TTC549 (cell line): ENCODE results near the gene GTF3C1.

Source experiments
- FAIRE-seq: peaks from 2 replicates; lab custom pipeline; 2012; peaks lifted over from hg19 to GRCh38; lab: Jason Lieb, UNC

GTF3C1 gene

GRCh38 chr16:27515874-27516353 lies 33.8 kb downstream of the GTF3C1 start:
- no peak for FAIRE-seq

DNA sequence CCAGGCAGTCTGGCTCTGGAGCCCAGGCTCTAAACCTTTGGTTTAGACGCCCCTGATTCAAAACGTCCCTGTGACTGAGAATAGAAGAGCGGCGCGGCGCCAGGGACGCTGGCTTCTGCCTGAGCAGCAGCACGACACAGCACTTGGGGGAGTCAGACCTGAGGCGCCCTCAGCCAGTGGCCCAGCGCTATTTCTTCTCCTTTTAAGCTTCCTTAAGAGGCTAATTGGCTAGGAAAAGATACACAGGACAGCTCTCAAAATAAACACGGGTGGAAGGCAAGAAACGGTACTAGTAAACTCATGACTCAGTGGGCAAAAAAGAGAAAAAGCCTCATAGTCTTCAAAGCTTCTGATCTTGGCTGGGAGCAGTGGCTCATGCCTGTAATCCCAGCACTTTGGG lies 34.9 kb downstream of the GTF3C1 start:
- no peak for FAIRE-seq

DNA sequence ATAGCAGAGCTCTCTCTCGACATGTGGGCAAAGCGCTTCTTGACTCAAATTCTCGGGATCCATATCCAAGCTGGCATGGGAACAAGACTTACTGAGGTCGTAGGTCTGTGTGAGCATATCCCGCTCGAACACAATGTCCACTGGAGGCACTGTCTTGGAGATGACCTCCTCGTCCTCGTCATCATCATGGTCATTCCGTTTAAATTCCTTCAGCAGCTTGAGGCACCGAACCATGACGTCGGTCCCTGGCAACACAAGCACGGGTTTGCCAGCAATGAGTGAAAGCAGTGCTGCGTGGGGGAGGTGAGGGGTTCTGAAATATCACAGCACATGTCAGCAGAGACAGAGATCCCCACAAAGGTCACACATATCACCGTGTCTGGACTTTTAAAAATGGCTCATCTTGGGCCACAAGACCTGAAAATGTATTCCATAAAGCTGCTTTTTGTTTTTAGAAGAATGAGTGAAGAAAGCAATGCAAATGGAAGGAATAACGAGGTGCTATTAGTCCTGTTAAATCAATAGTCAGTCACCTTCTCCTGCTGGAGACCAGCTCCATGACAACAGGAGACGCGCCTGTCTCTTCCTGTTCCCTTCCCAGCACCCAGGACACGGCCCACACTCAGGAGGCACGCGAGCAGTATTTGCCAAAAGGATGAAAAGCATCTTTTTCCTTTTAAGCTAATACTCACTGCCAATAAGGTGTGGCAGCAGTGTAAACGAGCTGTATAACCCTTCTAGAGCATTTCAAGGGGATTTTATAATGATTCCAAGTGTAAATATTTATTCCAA lies 37.9 kb downstream of the GTF3C1 start:
- FAIRE-seq, result no peak

- FAIRE-seq, result no peak
These were observed 41.2 kb downstream of the GTF3C1 start for GRCh38 chr16:27508476-27508875.

GRCh38 chr16:27506771-27507170 lies 42.9 kb downstream of the GTF3C1 start:
- no peak for FAIRE-seq

GRCh38 chr16:27505297-27506236 lies 44.1 kb downstream of the GTF3C1 start:
- no peak for FAIRE-seq

DNA sequence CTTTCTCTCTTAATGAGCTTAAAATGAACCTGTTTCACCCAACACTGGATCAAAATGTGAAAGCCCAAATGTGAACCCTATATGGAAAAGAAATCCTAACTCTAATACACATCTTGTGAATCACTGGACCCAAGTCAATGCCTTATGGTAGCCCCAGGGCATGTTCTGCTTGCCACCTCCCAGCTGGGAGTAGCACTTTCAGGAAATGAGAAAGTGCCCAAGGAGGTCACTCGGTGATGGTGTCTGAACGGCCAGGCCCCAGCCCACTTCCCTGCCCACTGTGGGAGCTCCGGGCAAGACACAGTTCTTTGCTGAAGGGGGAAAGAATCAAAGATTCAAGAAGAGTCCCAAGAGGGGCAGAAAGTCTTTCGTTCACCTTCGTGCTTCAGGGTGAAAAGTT lies 46.1 kb downstream of the GTF3C1 start:
- no peak for FAIRE-seq

GRCh38 chr16:27500801-27501200 lies 48.9 kb downstream of the GTF3C1 start:
- FAIRE-seq, result no peak

DNA sequence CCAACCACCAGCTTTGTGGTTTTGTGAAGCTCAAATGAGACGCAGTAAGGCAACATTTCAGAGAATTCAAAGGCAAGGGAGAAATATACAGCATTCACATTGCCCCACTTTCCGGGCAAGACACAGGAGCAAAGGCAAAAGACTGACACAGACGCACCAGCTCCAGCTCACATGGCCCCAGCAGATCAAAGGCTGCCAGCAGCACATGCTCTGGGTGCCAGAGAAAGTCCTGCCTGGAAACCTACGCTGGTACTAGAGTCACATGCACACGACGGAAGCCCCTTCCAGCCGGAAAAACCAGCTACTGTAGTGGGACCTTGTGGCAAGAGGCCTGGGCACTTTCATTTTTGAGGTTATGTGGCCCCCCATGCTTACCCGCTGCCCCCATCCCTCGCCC lies 50.1 kb downstream of the GTF3C1 start:
- FAIRE-seq, result no peak

DNA sequence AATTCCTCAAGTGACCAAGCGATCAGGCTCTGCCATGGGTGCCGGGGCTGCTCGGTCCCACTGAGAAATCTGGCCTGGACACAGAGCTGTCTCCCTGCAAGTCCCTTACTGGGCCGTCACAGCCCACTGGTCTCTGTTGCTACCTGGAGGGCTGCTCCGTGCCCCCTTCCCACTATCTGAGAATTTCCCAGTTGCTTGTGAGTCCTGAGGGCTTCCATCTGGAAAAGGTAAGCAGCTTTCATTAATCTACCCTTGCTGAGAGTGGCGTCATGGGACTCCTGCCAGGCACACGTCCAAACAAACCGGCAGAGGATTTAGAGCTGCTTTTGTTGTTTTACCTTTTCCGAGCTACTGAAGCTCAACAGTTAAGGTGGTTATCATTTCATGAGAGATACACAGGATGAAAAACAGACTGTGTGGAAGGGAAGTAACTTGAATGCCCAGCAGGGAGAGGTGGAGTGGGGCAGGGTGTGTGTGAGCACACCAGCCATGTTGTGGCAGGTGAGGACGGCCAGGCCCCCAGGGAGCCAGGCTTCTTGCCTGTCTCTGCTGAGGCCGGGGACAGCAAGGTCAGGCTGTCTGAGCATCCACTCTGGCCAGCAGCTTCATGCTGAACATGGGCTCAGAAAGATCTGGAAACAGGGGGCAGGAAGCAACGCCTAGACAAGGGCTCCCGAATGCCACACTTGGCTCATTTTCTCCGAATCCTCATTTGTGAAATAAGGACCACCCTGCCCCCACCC lies 50.6 kb downstream of the GTF3C1 start:
- FAIRE-seq, result no peak

GRCh38 chr16:27498031-27498825 lies 51.5 kb downstream of the GTF3C1 start:
- no peak for FAIRE-seq

DNA sequence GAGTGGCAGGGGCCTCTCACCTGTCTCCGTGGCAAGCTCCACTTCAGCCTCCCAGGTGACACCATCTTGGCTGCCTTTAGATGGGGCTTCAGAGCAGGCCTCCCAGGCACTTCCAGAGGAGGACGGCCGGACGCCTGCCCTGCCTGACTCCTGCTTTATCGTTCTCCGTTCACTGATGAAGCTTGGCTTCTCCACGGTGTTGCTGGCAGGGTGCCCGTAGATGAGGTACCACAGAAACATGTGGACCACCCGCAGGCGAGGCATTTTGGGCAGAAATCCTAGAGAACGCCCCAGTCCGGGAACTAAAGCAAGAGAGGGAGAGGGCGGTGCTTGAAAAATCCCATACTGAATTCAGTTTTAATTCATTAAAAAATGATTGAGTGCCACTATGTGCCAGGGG lies 54.5 kb downstream of the GTF3C1 start:
- FAIRE-seq, result no peak

GRCh38 chr16:27492588-27492979 lies 57.1 kb downstream of the GTF3C1 start:
- no peak for FAIRE-seq

- FAIRE-seq, result no peak
These were observed 57.7 kb downstream of the GTF3C1 start for GRCh38 chr16:27491894-27492587.

GRCh38 chr16:27489906-27490305 lies 59.8 kb downstream of the GTF3C1 start:
- FAIRE-seq, result no peak

DNA sequence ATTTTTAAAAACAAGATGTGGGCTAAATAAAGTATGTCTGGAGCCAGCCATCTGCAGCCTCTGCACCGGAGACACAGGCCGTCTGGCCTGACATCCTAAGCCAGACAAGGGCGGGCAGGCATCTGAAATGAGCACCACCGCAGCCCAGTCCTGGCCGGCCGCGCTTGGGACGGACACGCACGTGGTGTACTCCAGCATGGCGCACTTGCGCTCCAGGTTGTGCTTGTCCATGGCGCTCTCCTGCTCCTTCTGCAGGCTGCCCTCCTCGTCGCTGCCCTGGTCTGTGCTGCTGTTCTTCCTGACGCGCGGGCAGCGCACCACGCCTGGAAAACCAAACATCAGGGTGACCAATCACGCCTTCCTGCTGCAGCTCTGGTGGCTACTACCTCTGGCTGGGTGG lies 60.3 kb downstream of the GTF3C1 start:
- FAIRE-seq, result no peak

DNA sequence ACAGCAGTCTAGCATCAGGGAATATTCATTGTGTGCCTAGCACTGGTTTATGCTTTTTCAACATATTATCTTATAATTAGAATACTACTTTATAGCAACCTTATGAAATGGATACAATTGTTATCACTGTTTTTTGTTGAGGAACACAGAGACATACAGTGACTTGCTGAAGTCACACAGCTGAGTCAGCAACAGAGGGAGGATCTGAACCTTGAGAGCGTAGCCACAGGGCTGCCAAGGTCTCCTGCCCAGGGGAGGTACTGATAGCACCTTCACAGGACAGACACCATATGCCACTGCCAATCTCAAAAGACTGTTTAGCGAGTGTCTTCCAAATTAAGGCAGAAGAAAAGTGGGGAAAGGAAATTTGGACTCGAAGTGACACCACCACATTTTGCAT lies 63.0 kb downstream of the GTF3C1 start:
- FAIRE-seq, result no peak

- no peak for FAIRE-seq
These were observed 63.4 kb downstream of the GTF3C1 start for GRCh38 chr16:27486344-27486743.

- no peak for FAIRE-seq
These were observed 63.9 kb downstream of the GTF3C1 start for GRCh38 chr16:27485811-27486210.

- FAIRE-seq, result no peak
These were observed 64.6 kb downstream of the GTF3C1 start for GRCh38 chr16:27485126-27485525.

- no peak for FAIRE-seq
These were observed 66.1 kb downstream of the GTF3C1 start for GRCh38 chr16:27483624-27484023.
